GM06990 (cell line): ENCODE measurements around the gene POU2F3.

Source experiments
- DNase-seq: peaks from one replicate; pipeline ENCODE4 v3.0.0-alpha.2; 2011; ENCODE audit not compliant: insufficient read length; ENCODE audit errors: extremely low read depth
- H3K27me3 ChIP-seq: replicated peaks from 2 replicates; pipeline ENCODE4 v1.6.0; 2011; ENCODE audit warnings: low read length; ENCODE audit not compliant: control insufficient read depth, insufficient read depth
- H3K36me3 ChIP-seq: 2 replicates; pipeline ENCODE4 v1.5.1; 2011; ENCODE audit warnings: low read length; ENCODE audit not compliant: control insufficient read depth, insufficient read depth
- H3K4me3 ChIP-seq: replicated peaks from 2 replicates; pipeline ENCODE4 v1.5.1; 2011; ENCODE audit warnings: low read depth, mild to moderate bottlenecking, control low read depth, low read length
- TF ChIP-seq, protein P1 (sequence below): IDR thresholded peaks from 2 replicates; pipeline ENCODE4 v1.5.1; 2011; ENCODE audit warnings: low read length, control low read depth, mild to moderate bottlenecking, inconsistent platforms; ENCODE audit not compliant: insufficient read depth, poor library complexity, severe bottlenecking

The POU2F3 gene

DNA sequence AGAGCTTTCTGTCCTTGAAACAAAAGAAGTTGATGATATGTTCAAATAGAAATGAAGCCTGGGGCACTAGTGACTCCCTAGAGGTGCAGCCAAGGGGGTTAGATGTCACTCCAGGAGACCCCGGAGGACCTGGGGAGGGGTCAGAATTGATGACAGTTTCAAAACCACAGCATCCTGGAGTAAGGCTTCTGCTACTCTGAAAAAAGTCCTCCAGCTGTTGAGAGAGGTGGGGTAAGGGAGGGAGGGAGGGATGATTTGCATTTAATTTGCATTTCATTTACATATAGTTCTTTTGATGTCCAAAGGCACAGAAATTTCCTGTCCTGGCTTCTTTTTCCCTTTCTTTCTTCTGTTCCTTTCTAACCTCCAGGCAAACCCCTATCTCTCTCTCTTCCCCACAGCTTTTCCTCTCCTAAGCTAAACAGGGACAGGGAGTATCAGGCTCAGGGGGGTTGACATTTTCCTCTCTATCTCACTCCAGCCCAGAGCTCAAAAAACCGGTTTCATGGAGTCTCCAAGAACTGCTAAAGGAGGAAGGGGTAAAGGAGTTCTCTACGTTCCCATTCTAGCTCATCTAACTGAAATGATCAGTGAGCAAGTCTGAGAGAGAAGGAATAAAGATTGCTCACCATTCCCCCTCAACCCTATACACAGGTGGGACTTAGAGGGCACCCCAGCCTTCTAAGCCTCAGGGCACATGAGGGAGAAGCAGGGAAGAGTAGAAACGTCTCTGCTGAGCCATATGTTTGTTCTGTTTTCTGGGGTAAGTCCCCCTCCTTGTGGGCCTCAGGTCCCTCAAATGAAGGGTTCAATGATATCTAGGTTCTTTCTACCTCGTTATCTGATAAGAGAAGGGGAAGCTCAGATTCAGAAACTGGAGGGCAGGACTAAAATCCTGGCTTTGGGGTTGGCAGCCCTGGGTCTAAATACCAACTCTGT is 3.5 kb upstream of the POU2F3 start:
- no peak for DNase-seq
- Histone ChIP-seq H3K27me3 (peaks cover 7% of the 10 kb centered on the region), H3K4me3 (no peak overlapping the region), H3K36me3 (no peaks in the 10 kb centered on the region)
- TF ChIP-seq, protein P1, sequence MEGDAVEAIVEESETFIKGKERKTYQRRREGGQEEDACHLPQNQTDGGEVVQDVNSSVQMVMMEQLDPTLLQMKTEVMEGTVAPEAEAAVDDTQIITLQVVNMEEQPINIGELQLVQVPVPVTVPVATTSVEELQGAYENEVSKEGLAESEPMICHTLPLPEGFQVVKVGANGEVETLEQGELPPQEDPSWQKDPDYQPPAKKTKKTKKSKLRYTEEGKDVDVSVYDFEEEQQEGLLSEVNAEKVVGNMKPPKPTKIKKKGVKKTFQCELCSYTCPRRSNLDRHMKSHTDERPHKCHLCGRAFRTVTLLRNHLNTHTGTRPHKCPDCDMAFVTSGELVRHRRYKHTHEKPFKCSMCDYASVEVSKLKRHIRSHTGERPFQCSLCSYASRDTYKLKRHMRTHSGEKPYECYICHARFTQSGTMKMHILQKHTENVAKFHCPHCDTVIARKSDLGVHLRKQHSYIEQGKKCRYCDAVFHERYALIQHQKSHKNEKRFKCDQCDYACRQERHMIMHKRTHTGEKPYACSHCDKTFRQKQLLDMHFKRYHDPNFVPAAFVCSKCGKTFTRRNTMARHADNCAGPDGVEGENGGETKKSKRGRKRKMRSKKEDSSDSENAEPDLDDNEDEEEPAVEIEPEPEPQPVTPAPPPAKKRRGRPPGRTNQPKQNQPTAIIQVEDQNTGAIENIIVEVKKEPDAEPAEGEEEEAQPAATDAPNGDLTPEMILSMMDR, result no peak

DNA sequence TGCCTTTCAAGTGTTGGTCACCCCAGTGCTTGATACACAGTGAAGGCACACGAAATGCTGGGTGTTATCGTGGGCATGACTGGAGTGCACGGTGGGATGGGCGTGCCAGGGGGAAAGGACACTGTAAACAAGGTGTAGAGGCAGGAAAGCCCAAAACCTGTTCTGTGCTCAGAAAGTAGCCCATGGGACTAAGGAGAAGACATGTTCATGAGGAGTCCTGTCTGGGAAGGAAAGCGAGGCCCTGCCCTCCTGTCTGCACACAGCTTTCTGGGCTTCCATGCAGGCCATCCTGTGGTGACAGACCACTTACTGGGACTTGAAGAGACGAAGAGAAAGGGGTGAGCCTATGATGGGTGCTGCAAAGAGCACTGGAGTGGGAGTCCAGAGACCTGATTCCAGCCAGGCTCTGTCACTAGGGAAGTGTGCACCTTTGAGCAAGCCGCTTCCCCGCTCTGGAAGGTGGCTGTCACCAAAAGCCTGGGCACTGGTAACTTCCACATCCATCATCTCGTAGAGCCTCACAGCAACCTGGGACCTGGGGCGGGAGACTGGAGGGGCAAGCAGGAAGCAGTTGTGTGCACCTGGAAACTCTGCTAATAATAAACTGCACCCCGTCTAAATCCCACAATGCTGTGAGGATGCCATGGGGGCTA is 846 bp upstream of the POU2F3 start:
- Histone ChIP-seq H3K36me3 (no peaks in the 10 kb centered on the region), H3K4me3 (no peak overlapping the region), H3K27me3 (peaks cover 4% of the 10 kb centered on the region)
- TF ChIP-seq, protein P1, result no peak
- DNase-seq, result no peak

DNA sequence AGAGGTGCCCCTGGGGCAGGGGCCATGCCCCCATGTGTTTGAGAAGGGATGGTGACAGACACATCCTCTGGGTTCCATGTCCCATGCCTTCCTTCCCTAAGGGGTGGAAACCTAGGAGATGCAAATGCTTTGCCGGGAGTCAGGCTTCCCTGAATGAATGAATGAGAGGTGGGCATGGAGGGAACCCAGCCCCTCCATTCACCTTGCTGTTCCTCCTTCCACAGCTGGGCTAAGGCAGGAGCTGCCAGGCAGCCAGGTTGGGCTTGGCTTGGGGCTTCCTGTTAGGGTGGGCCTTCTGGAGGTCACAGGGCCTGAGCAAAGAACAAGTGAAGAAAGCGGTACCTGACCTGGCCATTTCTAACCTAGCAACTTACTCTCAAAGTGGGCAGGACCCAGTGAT is 926 bp downstream of the POU2F3 start:
- Histone ChIP-seq H3K36me3 (no peaks in the 10 kb centered on the region), H3K27me3 (peaks cover 2% of the 10 kb centered on the region), H3K4me3 (no peak overlapping the region)
- TF ChIP-seq, protein P1, result no peak
- no peak for DNase-seq

DNA sequence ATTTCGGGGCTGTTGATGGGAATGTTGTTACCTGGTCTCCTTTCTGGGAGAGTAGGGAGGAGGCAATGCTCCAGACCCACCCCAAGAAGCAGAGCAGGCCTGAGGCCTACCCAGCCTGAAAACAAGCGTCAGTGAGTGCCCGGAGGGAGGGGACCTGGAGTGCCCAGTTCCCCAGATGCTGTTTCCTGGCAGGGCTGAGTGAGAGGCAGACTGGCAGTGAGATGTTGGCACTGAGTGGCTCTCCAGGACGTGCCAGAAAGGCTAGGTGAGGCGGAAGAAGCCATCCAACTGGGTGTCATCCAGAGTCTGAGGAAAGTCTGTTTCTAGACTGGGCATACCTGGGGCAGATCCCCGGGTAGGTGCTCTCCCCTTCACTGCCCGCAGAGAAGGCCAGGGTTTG is 1.3 kb downstream of the POU2F3 start:
- Histone ChIP-seq H3K36me3 (no peaks in the 10 kb centered on the region), H3K4me3 (no peak overlapping the region), H3K27me3 (peaks cover 2% of the 10 kb centered on the region)
- DNase-seq, result no peak
- TF ChIP-seq, protein P1, result no peak

DNA sequence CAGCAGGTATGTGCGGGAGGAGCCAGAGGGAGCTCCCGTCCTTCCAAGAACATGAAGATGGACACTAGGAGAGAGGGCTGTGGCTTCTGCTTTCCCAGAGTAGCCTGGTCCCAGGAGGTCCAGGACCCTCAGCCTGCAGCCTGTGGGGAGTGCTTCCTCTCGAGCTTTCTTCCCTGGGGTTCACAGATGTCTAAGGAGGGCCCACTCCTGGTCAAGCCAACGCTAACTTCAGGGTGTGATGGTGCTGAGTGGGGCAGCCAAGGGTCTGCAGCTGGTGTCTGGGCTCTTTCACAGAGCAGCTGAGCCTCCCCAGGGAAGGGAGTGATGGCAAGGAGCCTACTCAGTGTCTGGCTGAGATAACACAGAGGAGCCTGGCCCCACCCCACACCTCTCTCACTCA is 3.3 kb downstream of the POU2F3 start:
- H3K27me3 ChIP-seq, result peaks cover 2% of the 10 kb centered on the region
- TF ChIP-seq, protein P1, result no peak
- H3K4me3 ChIP-seq, result no peak overlapping the region
- no peaks in the 10 kb centered on the region for H3K36me3 ChIP-seq
- DNase-seq, result no peak
